BJ (cell line): ENCODE results near the gene PPP1R17. TPM values are rescaled to one million over a fixed set of nuclear protein-coding genes. Genes with fewer than 3 reads are reported as not detected.

ENCODE experiments used
- CTCF ChIA-PET: fragments of 350-600 bp; formaldehyde crosslinking; extraction: SDS; loops from one replicate; lab custom pipeline; 2021; ENCODE audit warnings: antibody characterized with exemption, inconsistent platforms; lab: Yijun Ruan, JAX
- POLR2A ChIA-PET: fragments of 300-600 bp; sonication (Branson Sonifier 250); formaldehyde crosslinking; extraction: SDS; loops from one replicate; lab custom pipeline; 2021; ENCODE audit warnings: antibody characterized with exemption; lab: Charles Lee
- DNase-seq: peaks from one replicate; pipeline ENCODE4 v3.0.0-alpha.2; 2011; ENCODE audit warnings: low read depth
- H3K27me3 ChIP-seq: 2 replicates; pipeline ENCODE4 v1.6.0; 2011; ENCODE audit warnings: low read length; ENCODE audit not compliant: control insufficient read depth, insufficient read depth
- H3K36me3 ChIP-seq: 2 replicates; pipeline ENCODE4 v1.5.1; 2011; ENCODE audit warnings: low read length; ENCODE audit not compliant: control insufficient read depth, insufficient read depth
- H3K4me3 ChIP-seq: 2 replicates; pipeline ENCODE4 v1.5.1; 2011; ENCODE audit warnings: low read depth, mild to moderate bottlenecking, control low read depth, low read length
- CTCF ChIP-seq: IDR thresholded peaks from 2 replicates; pipeline ENCODE4 v1.5.1; 2011; ENCODE audit warnings: low read depth, mild to moderate bottlenecking, control low read depth, inconsistent platforms, low read length, moderate library complexity; ENCODE audit not compliant: insufficient read depth
- polyA plus RNA-seq: library from polyadenylated mRNA; depleted of rRNA; stranded (reverse); fragments of >200 nt; gene quantifications from 2 replicates; pipeline ENCODE4 v1.2.3, GENCODE V29; 2011

PPP1R17 gene
- polyA plus RNA-seq, 1 experiment, result not detected

- no peak for TF ChIP-seq CTCF
- H3K27me3 ChIP-seq, result no peaks in the 10 kb centered on the region
- CTCF ChIA-PET, result no interaction called here
- no peaks in the 10 kb centered on the region for H3K36me3 ChIP-seq
- no peak for DNase-seq
- H3K4me3 ChIP-seq, result no peak overlapping the region
- POLR2A ChIA-PET, result no interaction called here
Measured at GRCh38 chr7:31710171-31710570, 23.2 kb downstream of the PPP1R17 start.

GRCh38 chr7:31716355-31716754 lies 29.3 kb downstream of the PPP1R17 start:
- Histone ChIP-seq H3K27me3 (no peaks in the 10 kb centered on the region), H3K36me3 (no peaks in the 10 kb centered on the region), H3K4me3 (no peak overlapping the region)
- no peak for TF ChIP-seq CTCF
- no peak for DNase-seq
- POLR2A ChIA-PET, result no interaction called here
- CTCF ChIA-PET, result interaction anchor here (1.1 kb wide), 1 partner anchor 39 kb away, joined by 4 read pairs; no protein-coding TSS in a partner anchor

GRCh38 chr7:31720366-31720765 lies 33.4 kb downstream of the PPP1R17 start:
- Histone ChIP-seq H3K4me3 (no peak overlapping the region), H3K36me3 (no peaks in the 10 kb centered on the region), H3K27me3 (no peaks in the 10 kb centered on the region)
- ChIA-PET CTCF (interaction anchor here (1.3 kb wide), 1 partner anchor 72 kb away, joined by 3 read pairs; no protein-coding TSS in a partner anchor), POLR2A (no interaction called here)
- no peak for DNase-seq
- TF ChIP-seq CTCF, result no peak

- no peak for DNase-seq
Measured at GRCh38 chr7:31724696-31725095, 37.7 kb downstream of the PPP1R17 start.

GRCh38 chr7:31729195-31729804 lies 42.3 kb downstream of the PPP1R17 start:
- DNase-seq, result no peak
- TF ChIP-seq CTCF, result 0 out of 2 replicates have a peak, but pooled peaks have one; percentile 7
- ChIA-PET CTCF (interaction anchor here (1.8 kb wide), 1 partner anchor 285 kb away, joined by 5 read pairs; no protein-coding TSS in a partner anchor), POLR2A (no interaction called here)
- no peak overlapping the region for H3K4me3 ChIP-seq
- H3K27me3 ChIP-seq, result no peaks in the 10 kb centered on the region
- H3K36me3 ChIP-seq, result no peaks in the 10 kb centered on the region

More at GRCh38 chr7:31724696-31725095, 37.7 kb downstream of the PPP1R17 start:
- no peak for TF ChIP-seq CTCF
- Histone ChIP-seq H3K4me3 (no peak overlapping the region), H3K27me3 (no peaks in the 10 kb centered on the region), H3K36me3 (no peaks in the 10 kb centered on the region)
- CTCF ChIA-PET, result no interaction called here
- POLR2A ChIA-PET, result no interaction called here
